WERI-Rb-1 (cell line): ENCODE data around the gene MIPOL1.

Source experiments
- DNase-seq: peaks from one replicate; pipeline ENCODE4 v3.0.0-alpha.2; 2020
- H3K27ac ChIP-seq: fragments of 250-450 bp; sonication (Bioruptor Pico); 2 replicates; pipeline ENCODE4 v1.5.1; 2020; ENCODE audit warnings: mild to moderate bottlenecking, moderate library complexity
- H3K27me3 ChIP-seq: fragments of 250-450 bp; sonication (Bioruptor Pico); 2 replicates; pipeline ENCODE4 v1.5.1; 2021; ENCODE audit warnings: mild to moderate bottlenecking, low read depth, moderate library complexity; ENCODE audit not compliant: insufficient read depth, severe bottlenecking
- H3K36me3 ChIP-seq: fragments of 250-450 bp; sonication (Bioruptor Pico); 2 replicates; pipeline ENCODE4 v1.5.1; 2020; ENCODE audit warnings: mild to moderate bottlenecking, moderate library complexity
- H3K4me3 ChIP-seq: 2 replicates; pipeline ENCODE4 v1.5.1; 2011; ENCODE audit warnings: low read depth, mild to moderate bottlenecking, control low read depth, low read length
- H3K9me3 ChIP-seq: fragments of 250-450 bp; sonication (Bioruptor Pico); 2 replicates; pipeline ENCODE4 v1.5.1; 2021; ENCODE audit warnings: mild to moderate bottlenecking, moderate library complexity; ENCODE audit not compliant: severe bottlenecking
- CTCF ChIP-seq: IDR thresholded peaks from 2 replicates; pipeline ENCODE4 v1.5.1; 2011; ENCODE audit warnings: low read depth, mild to moderate bottlenecking, control low read depth, inconsistent platforms, low read length

The MIPOL1 gene

GRCh38 chr14:37165794-37166193, 31.9 kb upstream of the MIPOL1 start:
- no peak for DNase-seq
- H3K4me3 ChIP-seq: no peak overlapping the region
- H3K27ac ChIP-seq: no peak overlapping the region
- no peaks in the 10 kb centered on the region for H3K9me3 ChIP-seq
- TF ChIP-seq CTCF: no peak
- no peaks in the 10 kb centered on the region for H3K36me3 ChIP-seq
- H3K27me3 ChIP-seq: peaks cover 46% of the 10 kb centered on the region

- Histone ChIP-seq H3K9me3 (no peaks in the 10 kb centered on the region), H3K27me3 (peaks cover 54% of the 10 kb centered on the region), H3K36me3 (no peaks in the 10 kb centered on the region), H3K27ac (no peak overlapping the region), H3K4me3 (no peak overlapping the region)
- DNase-seq: no peak
- no peak for TF ChIP-seq CTCF
Observed at GRCh38 chr14:37167151-37168047, 30.3 kb upstream of the MIPOL1 start.

GRCh38 chr14:37168721-37169120, 29.0 kb upstream of the MIPOL1 start:
- Histone ChIP-seq H3K9me3 (no peaks in the 10 kb centered on the region), H3K27me3 (peaks cover 64% of the 10 kb centered on the region), H3K4me3 (no peak overlapping the region), H3K27ac (no peak overlapping the region), H3K36me3 (no peaks in the 10 kb centered on the region)
- DNase-seq: no peak
- no peak for TF ChIP-seq CTCF

- no peak overlapping the region for H3K27ac ChIP-seq
- H3K27me3 ChIP-seq: peaks cover 66% of the 10 kb centered on the region
- DNase-seq: no peak
- no peaks in the 10 kb centered on the region for H3K36me3 ChIP-seq
- H3K9me3 ChIP-seq: no peaks in the 10 kb centered on the region
- no peak overlapping the region for H3K4me3 ChIP-seq
- no peak for TF ChIP-seq CTCF
Observed at GRCh38 chr14:37170237-37170636, 27.5 kb upstream of the MIPOL1 start.

- no peak for TF ChIP-seq CTCF
Observed at GRCh38 chr14:37170993-37171392, 26.7 kb upstream of the MIPOL1 start.

GRCh38 chr14:37171678-37172023, 26.1 kb upstream of the MIPOL1 start:
- peaks cover 62% of the 10 kb centered on the region for H3K27me3 ChIP-seq
- TF ChIP-seq CTCF: no peak
- no peak overlapping the region for H3K27ac ChIP-seq
- DNase-seq: no peak
- no peaks in the 10 kb centered on the region for H3K9me3 ChIP-seq
- no peak overlapping the region for H3K4me3 ChIP-seq
- H3K36me3 ChIP-seq: no peaks in the 10 kb centered on the region

More at GRCh38 chr14:37170993-37171392, 26.7 kb upstream of the MIPOL1 start:
- no peak for DNase-seq
- H3K4me3 ChIP-seq: no peak overlapping the region
- H3K27ac ChIP-seq: no peak overlapping the region
- peaks cover 68% of the 10 kb centered on the region for H3K27me3 ChIP-seq
- no peaks in the 10 kb centered on the region for H3K36me3 ChIP-seq
- no peaks in the 10 kb centered on the region for H3K9me3 ChIP-seq
